ENCODE data around the gene SARS2. TPM values are rescaled to one million over a fixed set of nuclear protein-coding genes. Genes with fewer than 3 reads are reported as not detected.

The SARS2 gene
- total RNA-seq, 4 donors from 2014 or later = 12.7 to 21.6 (median 15.8) TPM

- peaks cover 0 to 48% (median 17%) of the 10 kb centered on the region in 3 donors for H3K36me3 ChIP-seq
- no peak for TF ChIP-seq CTCF (IDR thresholded peaks at IDR 0.05)
- TF ChIP-seq POLR2A (IDR thresholded peaks at IDR 0.05) = no peak
- TF ChIP-seq EP300 (IDR thresholded peaks at IDR 0.05) = no peak
- WGBS, 2 donors = 93 to 100% methylated on average over 1 to 4 of the region's 4 CpGs
- peaks cover 0 to 10% (median 2%) of the 10 kb centered on the region in 4 donors for H3K4me1 ChIP-seq
- no peak overlapping the region for H3K27ac ChIP-seq
- no peak overlapping the region for H3K4me3 ChIP-seq
- H3K9me3 ChIP-seq = peaks cover 0 to 2% (median 0%) of the 10 kb centered on the region in 4 donors
- no peak for DNase-seq (ENCODE audit: low spot score in 2 of 2)
- no peaks in the 10 kb centered on the region for H3K27me3 ChIP-seq
These were observed 24.9 kb downstream of the SARS2 start for GRCh38 chr19:38905620-38906019.

- 80 to 81% methylated on average over 30 to 34 of the region's 35 CpGs for WGBS, 2 donors
- H3K9me3 ChIP-seq = peaks cover 0 to 2% (median 0%) of the 10 kb centered on the region in 4 donors
- H3K4me3 ChIP-seq = no peak overlapping the region
- peaks cover 0 to 13% (median 2%) of the 10 kb centered on the region in 4 donors for H3K4me1 ChIP-seq
- no peaks in the 10 kb centered on the region for H3K27me3 ChIP-seq
- H3K36me3 ChIP-seq = peaks cover 0 to 48% (median 17%) of the 10 kb centered on the region in 3 donors
- DNase-seq (ENCODE audit: low spot score in 2 of 2) = no peak
- TF ChIP-seq POLR2A (IDR thresholded peaks at IDR 0.05) (no peak), EP300 (IDR thresholded peaks at IDR 0.05) (no peak), CTCF (IDR thresholded peaks at IDR 0.05) (no peak)
- H3K27ac ChIP-seq = no peak overlapping the region
These were observed 25.7 kb downstream of the SARS2 start for GRCh38 chr19:38904581-38905539.

GRCh38 chr19:38901683-38902082 lies 28.9 kb downstream of the SARS2 start:
- Histone ChIP-seq H3K27me3 (no peaks in the 10 kb centered on the region), H3K4me3 (no peak overlapping the region), H3K27ac (no peak overlapping the region), H3K36me3 (peaks cover 0 to 21% (median 5%) of the 10 kb centered on the region in 3 donors), H3K4me1 (peaks cover 0 to 35% (median 14%) of the 10 kb centered on the region in 4 donors), H3K9me3 (peaks cover 0 to 2% (median 0%) of the 10 kb centered on the region in 4 donors)
- no peak for DNase-seq (ENCODE audit: low spot score in 2 of 2)
- TF ChIP-seq EP300 (IDR thresholded peaks at IDR 0.05) = no peak
- no peak for TF ChIP-seq CTCF (IDR thresholded peaks at IDR 0.05)
- no peak for TF ChIP-seq POLR2A (IDR thresholded peaks at IDR 0.05)
- 91 to 100% methylated on average over 1 of the region's 1 CpG for WGBS, 2 donors

GRCh38 chr19:38900743-38901190 lies 29.8 kb downstream of the SARS2 start:
- H3K4me1 ChIP-seq = peaks cover 0 to 42% (median 14%) of the 10 kb centered on the region in 4 donors
- H3K9me3 ChIP-seq = peaks cover 0 to 2% (median 0%) of the 10 kb centered on the region in 4 donors
- peak overlapping the region in 2 of 4 donors; percentile 79 to 91 for H3K4me3 ChIP-seq
- DNase-seq (ENCODE audit: low spot score in 2 of 2) = no peak
- WGBS, 2 donors = 38 to 42% methylated on average over 3 of the region's 3 CpGs
- H3K27ac ChIP-seq = peak overlapping the region; percentile 84 to 96 (median 90)
- peaks cover 0 to 12% (median 4%) of the 10 kb centered on the region in 3 donors for H3K36me3 ChIP-seq
- no peaks in the 10 kb centered on the region for H3K27me3 ChIP-seq
- no peak for TF ChIP-seq POLR2A (IDR thresholded peaks at IDR 0.05)
- TF ChIP-seq CTCF (IDR thresholded peaks at IDR 0.05) = no peak
- TF ChIP-seq EP300 (IDR thresholded peaks at IDR 0.05) = no peak

GRCh38 chr19:38900202-38900629 lies 30.3 kb downstream of the SARS2 start:
- peak in 1 of 2 donors; percentile 50 for DNase-seq (ENCODE audit: low spot score in 2 of 2)
- Histone ChIP-seq H3K36me3 (peaks cover 0 to 6% (median 4%) of the 10 kb centered on the region in 3 donors), H3K4me3 (peak overlapping the region; percentile 76 to 91 (median 78)), H3K27ac (peak overlapping the region; percentile 84 to 96 (median 90)), H3K4me1 (peaks cover 0 to 46% (median 14%) of the 10 kb centered on the region in 4 donors), H3K9me3 (peaks cover 0 to 2% (median 0%) of the 10 kb centered on the region in 4 donors), H3K27me3 (no peaks in the 10 kb centered on the region)
- no peak for TF ChIP-seq POLR2A (IDR thresholded peaks at IDR 0.05)
- no peak for TF ChIP-seq EP300 (IDR thresholded peaks at IDR 0.05)
- no peak for TF ChIP-seq CTCF (IDR thresholded peaks at IDR 0.05)
- 2 to 5% methylated on average over 8 of the region's 8 CpGs for WGBS, 2 donors

All from tibial nerve (tissue), 4 donors.